Esophagus muscularis mucosa (tissue), 4 donors: ENCODE data around the gene NEUROD1.

Experiments used
- CTCF ChIP-seq, 3 experiments: fragments of 200-600 bp in 2 of 3; fragments of 450-650 bp in 1 of 3; sonication (generic) in 2 of 3; IDR thresholded peaks; one replicate each; pipeline ENCODE4 v1.5.1; 2017 to 2019; ENCODE audit warnings: antibody characterized with exemption in 3 of 3, mild to moderate bottlenecking in 2 of 3, moderate library complexity in 1 of 3
- EP300 ChIP-seq: sonication (generic); formaldehyde crosslinking; IDR thresholded peaks from one replicate; pipeline ENCODE4 v1.6.1; 2017; ENCODE audit warnings: antibody characterized with exemption
- POLR2A ChIP-seq: fragments of 450-650 bp; IDR thresholded peaks from one replicate; pipeline ENCODE4 v1.6.1; 2017; ENCODE audit warnings: antibody characterized with exemption, moderate library complexity, mild to moderate bottlenecking, low read depth
- POLR2AphosphoS5 ChIP-seq, 2 donors: sonication (generic); formaldehyde crosslinking; IDR thresholded peaks; one replicate each; pipeline ENCODE4 v1.6.1; 2017; ENCODE audit warnings: antibody characterized with exemption in 2 of 2

- no peak for TF ChIP-seq CTCF (IDR thresholded peaks at IDR 0.05)
- TF ChIP-seq POLR2AphosphoS5 (IDR thresholded peaks at IDR 0.05), result no peak
- no peak for TF ChIP-seq EP300
- TF ChIP-seq POLR2A, result no peak
Measured at GRCh38 chr2:181690860-181691259, 10.5 kb upstream of the NEUROD1 start.
